Motor neuron (in vitro differentiated cells): ENCODE data around the gene PHLDA2. TPM values are rescaled to one million over a fixed set of nuclear protein-coding genes. Genes with fewer than 3 reads are reported as not detected.
"Not testable (repeated sequence)": the region's sequence is repeated elsewhere in the genome, so short reads cannot be mapped to it uniquely, and the experiment has no call there.

Experiments used
- ATAC-seq, 8 experiments: fragments of 200-7000 bp; cut with Tn5 transposase; replicated peaks in 6 of 8; 2 replicates each; pipeline ENCODE4 v1.8.0; 2021; ENCODE audit warnings: mild to moderate bottlenecking in 8 of 8, moderate library complexity in 8 of 8
- H3K27ac ChIP-seq, 2 donors: fragments of 250-450 bp; sonication (Bioruptor Pico); 2 replicates each; pipeline ENCODE4 v1.9.0; 2021; ENCODE audit warnings: antibody characterized with exemption in 2 of 2, mild to moderate bottlenecking in 2 of 2, moderate library complexity in 1 of 2
- H3K4me1 ChIP-seq, 2 donors: fragments of 250-450 bp; sonication (Bioruptor Pico); replicated peaks in 1 of 2; 2 replicates each; pipeline ENCODE4 v1.6.1; 2021; ENCODE audit warnings: antibody characterized with exemption in 2 of 2, mild to moderate bottlenecking in 2 of 2, moderate library complexity in 1 of 2
- H3K4me3 ChIP-seq, 5 donors: fragments of 250-450 bp; sonication (Bioruptor Pico); 2 replicates each; pipeline ENCODE4 v1.9.0; 2021; ENCODE audit warnings: antibody characterized with exemption in 5 of 5, mild to moderate bottlenecking in 5 of 5, moderate library complexity in 4 of 5
- WGBS, 10 experiments: fragments of 450-650 bp; shearing (Covaris generic); methylation state at CpG; one replicate each; pipeline ENCODE4 v1.0.0; 2022; 5-methylcytosine and 5-hydroxymethylcytosine counted together
- in situ Hi-C, 9 experiments: fragments of 400-800 bp; cut with MboI; loops; one replicate each; pipeline ENCODE4 v1.15.0; 2021; ENCODE audit warnings: low sequenced_read_pairs in 9 of 9, low pct_unique_long_range_greater_than_20kb in 2 of 9; ENCODE audit not compliant: unreplicated experiment in 9 of 9
- total RNA-seq, 8 experiments: library from RNA; unstranded; fragments of 300-600 nt; gene quantifications; 2 replicates each; pipeline versions ENCODE4 v1.2.3 to v1.2.4, GENCODE V29; 2022

PHLDA2 gene
- total RNA-seq, 8 experiments from 2014 or later = 0.37 to 40.8 (median 2.2) TPM

GRCh38 chr11:2942447-2942846, 13.2 kb upstream of the PHLDA2 start:
- H3K4me3 ChIP-seq = no peak overlapping the region
- H3K4me1 ChIP-seq = peaks cover 7 to 12% of the 10 kb centered on the region in 2 donors
- WGBS, 10 experiments = 40% methylated on average over 1 of the region's 13 CpGs; no CpG with 5 or more reads in 9 of the 10 experiments
- no peak overlapping the region for H3K27ac ChIP-seq
- no peak for ATAC-seq
- in situ Hi-C loops = no loop called here

- Histone ChIP-seq H3K4me1 (peaks cover 6 to 7% of the 10 kb centered on the region in 2 donors), H3K4me3 (no peak overlapping the region), H3K27ac (no peak overlapping the region)
- WGBS, 10 experiments = 83% methylated on average over 1 of the region's 10 CpGs; no CpG with 5 or more reads in 9 of the 10 experiments
- ATAC-seq = peak in 7 of 8 experiments; percentile 1 to 41 (median 10)
- in situ Hi-C loops = no loop called here
Observed at GRCh38 chr11:2940921-2941821, 12.0 kb upstream of the PHLDA2 start.

- no peak overlapping the region for H3K27ac ChIP-seq
- 53 to 100% (median 95%) methylated on average over 1 to 4 of the region's 16 CpGs; no CpG with 5 or more reads in 6 of the 10 experiments for WGBS, 10 experiments
- no peak overlapping the region for H3K4me3 ChIP-seq
- peak in 7 of 8 experiments; percentile 11 to 59 (median 21) for ATAC-seq
- no peaks in the 10 kb centered on the region for H3K4me1 ChIP-seq
- in situ Hi-C loops = no loop called here
Observed at GRCh38 chr11:2940147-2940920, 11.1 kb upstream of the PHLDA2 start.

- H3K4me1 ChIP-seq, H3K4me3 ChIP-seq, H3K27ac ChIP-seq, in situ Hi-C loops, ATAC-seq: not testable (repeated sequence)
- WGBS, 10 experiments = 50 to 98% (median 91%) methylated on average over 2 to 10 of the region's 20 CpGs
Observed at GRCh38 chr11:2938458-2939418, 9.5 kb upstream of the PHLDA2 start.

- H3K27ac ChIP-seq, H3K4me3 ChIP-seq, H3K4me1 ChIP-seq, in situ Hi-C loops, ATAC-seq: not testable (repeated sequence)
- WGBS, 10 experiments = 76 to 100% (median 89%) methylated on average over 1 to 20 of the region's 32 CpGs; no CpG with 5 or more reads in 3 of the 10 experiments
Observed at GRCh38 chr11:2937641-2938457, 8.6 kb upstream of the PHLDA2 start.

- in situ Hi-C loops = no loop called here
- Histone ChIP-seq H3K4me3 (no peak overlapping the region), H3K4me1 (peaks cover 2 to 10% of the 10 kb centered on the region in 2 donors), H3K27ac (no peak overlapping the region)
- 47 to 100% (median 86%) methylated on average over 2 to 7 of the region's 14 CpGs; no CpG with 5 or more reads in 4 of the 10 experiments for WGBS, 10 experiments
- ATAC-seq = no peak
Observed at GRCh38 chr11:2934611-2935239, 5.5 kb upstream of the PHLDA2 start.

GRCh38 chr11:2934021-2934550, 4.9 kb upstream of the PHLDA2 start:
- ATAC-seq = no peak
- 64 to 100% (median 90%) methylated on average over 2 to 4 of the region's 7 CpGs; no CpG with 5 or more reads in 5 of the 10 experiments for WGBS, 10 experiments
- in situ Hi-C loops = no loop called here

GRCh38 chr11:2933375-2934020, 4.3 kb upstream of the PHLDA2 start:
- 0 to 100% (median 64%) methylated on average over 1 to 5 of the region's 12 CpGs; no CpG with 5 or more reads in 7 of the 10 experiments for WGBS, 10 experiments
- Histone ChIP-seq H3K4me1 (peaks cover 3 to 12% of the 10 kb centered on the region in 2 donors), H3K27ac (no peak overlapping the region), H3K4me3 (no peak overlapping the region)
- in situ Hi-C loops = no loop called here
- peak in 3 of 8 experiments; percentile 2 to 57 (median 9) for ATAC-seq

More at GRCh38 chr11:2934021-2934550, 4.9 kb upstream of the PHLDA2 start:
- Histone ChIP-seq H3K4me1 (peaks cover 2 to 12% of the 10 kb centered on the region in 2 donors), H3K4me3 (no peak overlapping the region), H3K27ac (no peak overlapping the region)

- 0 to 90% (median 26%) methylated on average over 1 to 3 of the region's 15 CpGs; no CpG with 5 or more reads in 6 of the 10 experiments for WGBS, 10 experiments
- Histone ChIP-seq H3K4me3 (no peak overlapping the region), H3K4me1 (peaks cover 7 to 12% of the 10 kb centered on the region in 2 donors), H3K27ac (no peak overlapping the region)
- peak in 6 of 8 experiments; percentile 0 to 37 (median 10) for ATAC-seq
- in situ Hi-C loops = no loop called here
Observed at GRCh38 chr11:2932850-2933251, 3.6 kb upstream of the PHLDA2 start.

- ATAC-seq = no peak
- Histone ChIP-seq H3K4me1 (peaks cover 7 to 12% of the 10 kb centered on the region in 2 donors), H3K27ac (no peak overlapping the region), H3K4me3 (no peak overlapping the region)
- in situ Hi-C loops = no loop called here
- WGBS, 10 experiments = 20 to 100% methylated on average over 1 of the region's 13 CpGs; no CpG with 5 or more reads in 8 of the 10 experiments
Observed at GRCh38 chr11:2931771-2932738, 2.8 kb upstream of the PHLDA2 start.
